ENCODE results near the gene OR14A2.

DNA sequence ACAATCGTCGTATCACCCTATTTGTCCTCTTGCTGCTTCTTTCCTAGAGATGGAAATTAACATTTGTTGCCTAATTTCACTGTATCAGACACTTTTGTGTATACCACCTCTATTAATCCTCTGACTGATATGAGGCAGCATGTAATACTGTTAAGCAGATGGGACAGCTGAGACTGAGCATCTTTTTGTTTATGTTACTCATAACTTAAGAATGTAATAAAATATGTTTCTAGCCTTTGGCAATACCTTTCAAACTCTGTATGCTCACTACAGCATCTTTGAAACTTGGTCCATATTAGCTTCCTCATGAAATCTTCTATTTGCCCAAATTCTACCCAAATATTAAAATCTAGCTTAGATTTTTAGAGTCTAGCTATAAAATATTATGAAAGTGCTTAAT is 7.2 kb downstream of the OR14A2 start:
- TF ChIP-seq KDM1A (IDR thresholded peaks at IDR 0.05; ENCODE audit: low read depth): no peak
- TF ChIP-seq, protein P1, sequence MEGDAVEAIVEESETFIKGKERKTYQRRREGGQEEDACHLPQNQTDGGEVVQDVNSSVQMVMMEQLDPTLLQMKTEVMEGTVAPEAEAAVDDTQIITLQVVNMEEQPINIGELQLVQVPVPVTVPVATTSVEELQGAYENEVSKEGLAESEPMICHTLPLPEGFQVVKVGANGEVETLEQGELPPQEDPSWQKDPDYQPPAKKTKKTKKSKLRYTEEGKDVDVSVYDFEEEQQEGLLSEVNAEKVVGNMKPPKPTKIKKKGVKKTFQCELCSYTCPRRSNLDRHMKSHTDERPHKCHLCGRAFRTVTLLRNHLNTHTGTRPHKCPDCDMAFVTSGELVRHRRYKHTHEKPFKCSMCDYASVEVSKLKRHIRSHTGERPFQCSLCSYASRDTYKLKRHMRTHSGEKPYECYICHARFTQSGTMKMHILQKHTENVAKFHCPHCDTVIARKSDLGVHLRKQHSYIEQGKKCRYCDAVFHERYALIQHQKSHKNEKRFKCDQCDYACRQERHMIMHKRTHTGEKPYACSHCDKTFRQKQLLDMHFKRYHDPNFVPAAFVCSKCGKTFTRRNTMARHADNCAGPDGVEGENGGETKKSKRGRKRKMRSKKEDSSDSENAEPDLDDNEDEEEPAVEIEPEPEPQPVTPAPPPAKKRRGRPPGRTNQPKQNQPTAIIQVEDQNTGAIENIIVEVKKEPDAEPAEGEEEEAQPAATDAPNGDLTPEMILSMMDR (IDR thresholded peaks at IDR 0.05): no peak
- TF ChIP-seq MAZ (IDR thresholded peaks at IDR 0.05; ENCODE audit: borderline replicate concordance, low read depth, low read length): no peak
- TF ChIP-seq POLR2A (IDR thresholded peaks at IDR 0.05; ENCODE audit: low read length): no peak
